GM19463 (cell line): ENCODE results near the gene PI16.
"Not testable (repeated sequence)": the region's sequence is repeated elsewhere in the genome, so short reads cannot be mapped to it uniquely, and the experiment has no call there.

Experiments
- ATAC-seq: cut with Tn5 transposase; IDR thresholded peaks from one replicate; pipeline ENCODE4 v1.9.1; 2021; ENCODE audit warnings: mild to moderate bottlenecking, moderate library complexity; ENCODE audit not compliant: unreplicated experiment

PI16 gene

DNA sequence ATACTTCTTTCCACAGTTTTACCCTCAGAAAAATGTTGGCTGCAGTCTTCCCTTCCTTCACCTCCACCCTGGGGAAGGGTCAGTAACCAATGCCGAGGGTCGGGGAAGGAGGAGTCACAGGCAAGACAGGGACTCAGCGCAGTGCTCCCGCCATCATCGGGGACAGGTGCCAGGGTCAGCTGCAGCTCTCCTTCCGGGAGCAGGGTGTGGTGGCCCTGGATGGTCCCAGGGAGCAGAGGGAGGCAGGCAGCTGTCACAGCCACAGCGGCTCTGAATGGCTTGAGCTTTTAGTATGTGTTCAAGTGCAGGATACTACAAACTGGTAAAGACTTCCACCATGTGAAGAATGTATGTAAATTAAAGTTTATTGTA, 26.0 kb upstream of the PI16 start:
- no peak for ATAC-seq

DNA sequence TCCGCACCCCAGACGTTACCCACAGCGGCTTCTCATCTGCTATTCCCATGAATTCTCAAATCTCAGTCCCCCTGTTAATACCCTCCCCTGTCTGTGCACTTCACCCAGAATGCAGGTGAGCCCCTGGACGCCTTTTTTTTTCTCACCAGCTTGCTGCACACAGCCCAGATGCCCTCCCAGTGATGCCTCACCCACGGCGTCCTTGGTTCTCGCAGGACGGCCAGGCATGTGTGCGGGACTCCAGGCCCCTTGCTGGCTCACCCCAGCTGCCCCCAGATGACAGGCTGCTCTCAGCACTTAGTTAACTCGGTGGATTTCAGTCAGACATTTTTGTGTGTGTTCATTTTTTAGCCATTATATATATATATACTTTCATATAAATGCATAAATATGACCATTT, 25.4 kb upstream of the PI16 start:
- ATAC-seq: no peak

DNA sequence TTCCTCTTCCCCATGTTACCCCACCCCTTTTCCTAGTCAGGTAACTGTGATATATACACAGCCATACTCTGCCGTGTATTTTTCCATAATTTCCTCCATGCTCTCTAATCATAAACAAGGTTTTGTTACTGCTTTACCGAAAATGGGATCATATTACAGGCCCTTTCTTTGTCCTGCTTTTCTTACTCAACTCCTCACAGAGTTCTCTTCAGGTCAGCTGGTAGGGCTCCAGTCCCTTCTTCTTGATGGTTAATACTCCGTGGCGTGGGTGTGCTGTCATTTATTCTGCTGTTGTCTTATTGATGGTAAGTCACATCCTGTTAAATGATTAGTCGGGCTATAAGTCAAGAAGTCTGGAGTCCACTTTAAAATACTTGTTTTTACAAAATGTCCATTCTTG, 24.9 kb upstream of the PI16 start:
- ATAC-seq: no peak

DNA sequence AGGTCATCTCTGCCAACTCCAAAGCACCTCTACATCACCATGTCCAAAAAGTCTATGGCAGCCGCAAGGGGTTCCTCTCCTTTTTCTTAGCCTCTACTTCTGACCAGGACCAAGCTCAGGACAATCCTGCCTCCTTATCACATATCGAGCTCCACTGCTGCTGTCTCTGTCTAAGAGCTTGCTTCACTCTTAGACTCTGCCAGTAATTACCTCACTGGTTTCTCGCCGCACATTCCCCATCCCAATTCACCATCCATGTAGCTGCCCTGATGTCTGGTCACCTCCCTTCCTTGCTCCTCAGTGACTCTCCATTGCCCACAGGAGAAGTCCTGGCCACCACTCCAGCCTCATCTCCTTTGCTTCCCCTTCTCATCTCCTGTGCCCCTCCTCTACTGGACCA, 24.1 kb upstream of the PI16 start:
- ATAC-seq: no peak

DNA sequence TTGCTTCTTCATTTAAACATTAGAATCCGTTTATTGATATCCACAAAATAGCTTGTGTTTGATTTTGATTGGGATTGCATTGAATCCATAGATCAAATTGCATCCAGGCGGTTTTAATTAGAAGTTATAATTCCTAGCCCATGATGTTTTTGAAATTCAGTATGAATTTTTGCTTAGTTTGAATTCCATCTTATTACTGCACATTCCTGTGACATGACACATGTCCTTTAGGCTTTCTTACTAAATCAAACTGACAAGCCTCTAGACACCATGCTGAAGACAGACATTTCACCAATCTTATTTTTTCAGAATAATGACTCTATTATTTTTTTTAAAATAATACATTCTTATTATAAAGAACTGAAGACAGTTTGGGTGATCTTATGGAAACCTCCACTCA, 21.4 kb upstream of the PI16 start:
- ATAC-seq: no peak

DNA sequence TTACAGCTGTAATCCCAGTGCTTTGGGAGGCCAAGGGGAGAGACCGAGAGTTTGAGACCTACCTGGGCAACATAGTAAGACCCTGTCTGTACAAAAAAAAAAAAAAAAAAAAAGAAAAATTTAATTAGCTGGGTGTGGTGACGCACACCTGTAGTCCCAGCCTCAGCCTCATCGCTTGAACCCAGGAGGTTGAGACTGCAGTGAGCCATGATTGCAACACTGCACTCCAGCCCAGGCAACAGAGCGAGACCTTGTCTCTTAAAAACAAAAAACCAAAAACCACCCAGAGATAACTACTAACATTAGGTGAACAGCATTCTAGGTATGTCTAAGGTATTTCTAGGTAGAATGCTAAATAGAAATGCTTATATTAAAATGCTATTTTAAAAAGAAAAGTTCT, 21.0 kb upstream of the PI16 start:
- ATAC-seq: no peak

DNA sequence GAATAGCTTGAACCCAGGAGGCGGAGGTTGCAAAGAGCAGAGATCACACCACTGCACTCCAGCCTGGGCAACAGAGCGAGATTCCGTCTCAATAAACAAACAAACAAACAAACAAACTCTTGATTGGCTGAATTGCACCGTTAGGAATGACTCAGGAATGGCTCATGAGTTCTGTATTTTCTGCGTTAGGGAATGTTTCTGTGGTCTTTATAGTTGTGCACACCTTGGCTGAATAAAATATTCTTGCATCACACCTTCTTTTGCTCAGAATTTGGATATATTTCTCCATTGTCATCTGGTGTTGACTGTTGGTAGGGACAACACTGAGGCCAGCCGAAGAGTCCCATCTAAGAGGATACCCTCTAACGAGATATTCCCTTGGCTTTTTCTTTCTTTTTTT, 19.6 kb upstream of the PI16 start:
- ATAC-seq: no peak

DNA sequence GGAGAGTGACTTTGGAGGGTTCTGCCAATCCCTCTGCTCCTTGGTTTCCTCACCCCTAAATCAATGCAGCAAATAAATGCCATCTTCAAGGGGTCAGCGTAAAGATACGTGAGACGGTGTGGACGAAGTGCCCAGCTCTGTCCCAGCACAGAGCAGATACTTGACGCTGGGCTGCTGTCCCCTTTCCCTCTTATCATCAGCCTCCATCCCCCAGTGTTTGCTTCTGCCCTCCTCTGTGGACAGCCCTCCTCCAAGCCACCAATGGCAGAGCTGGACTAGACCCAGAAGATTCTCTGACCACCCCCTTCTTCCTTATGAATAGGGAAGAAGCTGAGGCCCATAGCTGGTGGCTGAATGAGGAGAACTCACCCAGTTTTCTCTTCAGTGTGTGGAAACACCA, 17.7 kb upstream of the PI16 start:
- no peak for ATAC-seq

DNA sequence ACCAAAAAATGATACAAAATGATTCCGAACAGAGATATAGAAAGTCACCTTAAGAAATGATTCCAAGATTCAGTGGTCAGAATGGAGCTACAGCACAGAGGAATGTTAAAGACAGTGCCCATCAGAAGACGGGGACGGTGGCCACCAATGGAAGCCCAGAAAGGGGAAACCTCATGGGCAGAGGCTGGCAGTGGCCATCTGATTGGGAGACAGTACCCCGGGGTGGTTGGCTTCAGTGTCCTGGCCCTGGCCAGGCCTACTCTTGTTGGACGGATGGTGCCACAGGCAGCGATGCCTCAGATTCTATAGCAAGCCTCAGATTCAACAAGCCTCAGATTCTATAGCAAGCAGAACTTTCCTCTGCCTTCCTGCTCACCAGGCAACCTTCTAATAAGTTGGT, 16.6 kb upstream of the PI16 start:
- no peak for ATAC-seq

DNA sequence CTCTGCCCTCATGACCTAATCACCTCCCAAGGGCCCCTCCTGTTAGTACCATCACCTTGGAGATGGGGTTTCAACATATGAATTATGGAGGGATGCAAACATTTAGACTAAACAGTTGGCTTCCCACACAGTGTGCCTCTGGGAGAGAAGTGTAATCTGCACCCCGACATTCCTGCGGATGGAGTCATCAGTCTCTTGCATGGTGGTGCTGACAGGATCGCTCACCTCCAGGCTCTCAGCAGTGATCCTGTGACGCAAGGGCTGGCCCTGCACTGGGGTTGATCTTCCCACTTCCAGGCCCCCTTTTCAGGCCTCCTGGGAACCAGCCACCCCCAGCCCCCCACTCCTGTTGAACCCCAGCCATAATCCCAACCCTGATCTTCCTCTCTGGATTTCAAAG, 16.0 kb upstream of the PI16 start:
- no peak for ATAC-seq

DNA sequence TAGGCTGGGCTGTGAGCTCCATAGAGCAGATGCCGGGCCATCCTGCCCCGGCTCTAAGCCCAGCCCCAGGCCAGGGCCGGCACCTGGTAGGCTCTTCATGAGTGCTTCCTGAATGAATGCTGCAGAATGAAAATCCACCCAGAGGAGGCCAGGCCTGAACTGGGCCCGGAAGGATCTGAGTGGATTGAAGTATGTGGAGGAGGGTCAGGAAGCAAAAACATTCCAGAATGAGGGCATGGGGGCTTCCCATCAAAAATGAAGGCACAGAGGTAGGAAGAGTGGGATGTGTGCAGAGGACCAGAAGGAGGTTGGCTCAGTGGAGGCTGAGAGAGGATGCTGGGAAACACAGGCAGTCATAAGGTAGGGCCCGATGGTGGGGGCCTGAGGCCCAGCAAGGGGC, 15.5 kb upstream of the PI16 start:
- not testable (repeated sequence) for ATAC-seq

DNA sequence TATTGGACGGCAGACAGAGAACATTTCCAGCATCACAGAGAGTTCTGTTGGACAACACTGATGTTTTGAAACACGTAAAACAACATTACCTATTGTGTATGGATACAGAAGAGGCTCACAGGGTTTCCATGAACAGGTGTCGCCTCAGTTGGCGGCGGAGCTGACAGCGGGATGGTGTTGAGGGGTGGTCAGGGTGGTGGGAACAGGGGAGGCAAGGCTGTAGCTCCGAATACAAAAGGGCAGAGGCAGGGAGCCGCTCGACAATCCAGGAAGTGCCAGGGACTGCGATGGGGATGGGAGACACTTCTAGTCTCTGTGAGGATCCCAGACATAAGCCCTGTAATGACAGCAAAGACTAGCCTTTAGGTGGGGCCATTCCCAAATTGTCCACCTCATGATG, 14.5 kb upstream of the PI16 start:
- ATAC-seq: no peak

DNA sequence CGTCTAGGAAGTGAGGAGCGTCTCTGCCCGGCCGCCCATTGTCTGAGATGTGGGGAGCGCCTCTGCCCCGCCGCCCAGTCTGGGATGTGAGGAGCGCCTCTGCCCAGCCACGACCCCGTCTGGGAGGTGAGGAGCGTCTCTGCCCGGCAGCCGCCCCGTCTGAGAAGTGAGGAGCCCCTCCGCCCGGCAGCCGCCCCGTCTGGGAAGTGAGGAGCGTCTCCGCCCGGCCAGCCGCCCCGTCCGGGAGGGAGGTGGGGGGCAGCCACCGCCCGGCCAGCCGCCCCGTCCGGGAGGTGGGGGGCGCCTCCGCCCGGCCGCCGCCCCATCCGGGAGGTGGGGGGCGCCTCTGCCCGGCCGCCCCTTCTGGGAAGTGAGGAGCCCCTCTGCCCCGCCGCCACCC, 13.0 kb upstream of the PI16 start:
- not testable (repeated sequence) for ATAC-seq

DNA sequence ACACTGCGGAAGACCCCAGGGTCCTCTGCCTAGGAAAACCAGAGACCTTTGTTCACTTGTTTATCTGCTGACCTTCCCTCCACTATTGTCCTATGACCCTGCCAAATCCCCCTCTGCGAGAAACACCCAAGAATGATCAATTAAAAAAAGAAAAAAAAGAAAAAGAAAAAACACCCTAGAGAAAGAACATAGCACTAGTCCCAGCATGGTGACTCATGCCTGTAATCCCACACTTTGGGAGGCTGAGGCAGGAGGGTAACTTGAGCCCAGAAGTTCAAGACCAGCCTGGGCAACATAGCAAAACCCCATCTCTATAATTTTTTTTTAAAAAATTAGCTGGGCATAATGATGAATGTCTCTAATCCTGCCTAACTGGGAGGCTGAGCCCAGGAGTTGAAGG, 12.2 kb upstream of the PI16 start:
- ATAC-seq: not testable (repeated sequence)

DNA sequence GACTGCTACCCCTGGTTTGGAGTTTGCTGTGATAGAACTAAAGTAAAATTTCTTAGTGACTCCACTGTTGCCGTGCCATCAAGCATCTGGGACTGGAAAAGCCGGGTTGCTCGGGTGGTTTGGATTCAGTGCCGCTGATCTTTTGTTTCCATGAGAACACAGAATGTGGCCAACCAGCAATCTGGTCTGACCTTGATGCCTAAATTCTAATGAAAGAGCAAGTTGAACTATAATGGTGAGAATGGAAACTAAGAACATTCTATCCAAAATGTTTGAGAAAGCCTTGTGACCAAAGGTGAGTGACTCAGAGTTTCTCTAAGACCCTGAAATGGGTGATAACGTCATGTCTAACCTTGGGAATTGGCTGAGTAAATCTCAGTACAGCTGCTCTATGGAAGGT, 9.9 kb upstream of the PI16 start:
- ATAC-seq: no peak

DNA sequence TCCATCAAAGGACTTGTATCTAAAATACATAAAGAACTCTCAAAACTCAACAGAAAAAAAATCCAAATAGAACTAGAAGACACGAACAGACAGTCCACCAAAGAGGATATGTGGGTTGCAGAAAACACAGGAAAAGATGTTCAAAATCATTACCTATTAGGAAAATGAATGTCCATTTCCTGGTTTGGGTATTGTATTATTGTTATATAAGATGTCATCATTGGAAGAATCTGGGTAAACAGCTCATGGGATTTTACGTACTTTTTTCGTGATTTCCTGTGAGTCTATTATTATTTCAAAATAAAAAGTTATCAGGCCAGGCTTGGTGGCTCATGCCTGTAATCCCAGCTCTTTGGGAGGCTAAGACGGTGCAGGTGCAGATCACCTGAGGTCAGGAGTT, 9.2 kb upstream of the PI16 start:
- no peak for ATAC-seq

DNA sequence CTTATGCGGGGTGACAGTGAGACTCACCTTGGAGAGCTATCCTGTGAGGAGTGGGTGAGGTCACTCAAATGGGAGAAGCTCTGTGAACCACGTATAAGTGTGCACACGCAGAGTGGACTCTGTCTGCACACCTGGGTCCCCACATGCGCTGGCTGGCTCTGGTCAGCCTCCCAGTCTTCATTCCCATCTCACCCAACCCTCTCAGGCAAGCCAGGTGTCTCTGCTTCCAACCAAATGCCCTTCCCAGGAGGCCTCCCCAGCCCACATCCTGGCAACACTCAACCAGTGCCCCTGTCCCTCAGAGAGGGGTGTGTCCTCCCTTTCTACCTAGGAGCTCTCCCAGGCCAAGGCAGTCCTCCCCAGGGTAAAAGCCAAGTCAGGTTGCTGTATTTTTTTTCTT, 8.0 kb upstream of the PI16 start:
- no peak for ATAC-seq

DNA sequence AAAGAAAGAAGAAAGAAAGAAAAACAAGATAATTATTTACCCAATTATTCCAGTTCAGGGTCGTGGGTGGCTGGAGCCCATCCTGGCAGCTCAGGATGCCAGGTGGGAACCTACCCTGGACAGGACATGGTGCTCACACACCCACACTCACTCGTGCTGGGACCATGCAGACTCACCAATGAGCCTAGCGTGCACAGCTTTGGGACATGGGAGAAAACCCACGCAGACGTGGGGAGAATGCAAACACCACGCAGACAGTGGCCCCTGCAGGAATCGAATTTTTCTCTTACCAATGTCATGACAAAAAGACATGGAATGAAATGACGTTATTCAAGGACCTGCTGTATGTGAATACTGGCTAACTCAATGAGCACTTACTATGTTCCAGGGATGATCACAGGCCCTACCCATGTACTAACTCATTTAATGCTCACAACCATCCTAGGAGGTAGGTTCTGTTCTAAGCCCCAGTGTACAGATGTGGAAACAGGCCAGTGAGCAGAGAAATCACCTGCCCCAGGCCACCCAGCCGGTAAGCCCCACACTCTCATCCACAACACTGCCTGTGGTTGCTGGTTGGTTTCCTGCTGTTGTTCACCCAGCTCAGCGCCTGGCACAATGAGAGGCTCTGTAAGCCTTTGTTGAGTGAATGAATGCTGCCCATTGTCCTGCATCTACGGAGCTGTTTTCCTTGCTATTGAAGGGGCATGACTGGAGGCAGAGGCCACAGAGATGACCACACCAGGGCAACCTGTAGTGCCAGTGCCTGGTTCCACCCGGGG, 6.8 kb upstream of the PI16 start:
- no peak for ATAC-seq

DNA sequence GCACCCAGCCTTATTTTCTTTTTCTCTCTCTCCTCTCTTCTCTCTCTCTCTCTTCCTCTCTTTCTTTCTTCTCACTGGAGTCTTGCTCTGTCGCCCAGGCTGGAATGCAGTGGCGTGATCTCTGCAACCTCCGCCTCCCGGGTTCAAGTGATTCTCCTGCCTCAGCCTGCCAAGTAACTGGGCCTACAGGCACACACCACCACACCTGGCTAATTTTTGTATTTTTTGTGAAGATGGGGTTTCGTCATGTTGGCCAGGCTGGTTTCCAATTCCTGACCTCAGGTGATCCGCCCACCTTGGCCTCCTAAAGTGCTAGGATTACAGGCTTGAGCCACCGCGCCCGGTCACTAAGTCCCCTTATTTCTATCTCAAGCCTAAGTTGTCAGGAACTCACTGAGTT, 5.5 kb upstream of the PI16 start:
- ATAC-seq: not testable (repeated sequence)

DNA sequence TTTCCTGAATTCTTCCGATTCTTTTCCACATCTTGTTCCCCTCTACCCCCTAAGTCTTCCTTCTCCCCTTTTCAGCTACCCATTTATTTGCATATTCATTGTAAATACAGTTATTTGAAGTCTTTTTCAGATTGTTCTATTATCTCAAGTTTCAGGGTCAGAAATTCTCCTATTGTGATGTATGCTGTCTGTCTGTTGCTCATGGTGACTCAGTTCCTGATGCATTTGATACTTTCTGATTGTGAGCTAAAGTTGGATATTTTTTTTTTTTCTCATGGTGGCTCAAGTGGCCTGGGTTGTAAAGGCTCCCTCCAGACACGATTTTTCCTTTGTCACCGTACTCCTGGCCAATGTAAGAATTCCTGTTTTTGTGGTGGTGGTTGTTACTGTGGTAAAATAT, 4.9 kb upstream of the PI16 start:
- no peak for ATAC-seq

DNA sequence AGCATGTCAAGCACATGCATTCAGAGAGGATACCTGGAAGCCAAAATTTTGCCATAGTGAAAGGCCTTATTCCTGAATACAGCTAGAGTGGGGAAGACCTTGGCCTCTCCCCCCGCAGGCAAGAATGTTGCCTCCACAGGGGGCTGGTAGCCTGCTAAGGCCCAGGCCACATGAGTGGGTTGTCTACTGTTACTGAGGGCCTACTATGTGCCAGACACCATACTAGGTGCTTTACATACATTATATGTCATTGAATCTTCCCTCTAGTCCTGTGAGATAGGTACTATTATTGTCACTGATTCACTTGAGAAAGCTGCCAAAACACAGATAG, 642 bp upstream of the PI16 start:
- ATAC-seq: no peak

DNA sequence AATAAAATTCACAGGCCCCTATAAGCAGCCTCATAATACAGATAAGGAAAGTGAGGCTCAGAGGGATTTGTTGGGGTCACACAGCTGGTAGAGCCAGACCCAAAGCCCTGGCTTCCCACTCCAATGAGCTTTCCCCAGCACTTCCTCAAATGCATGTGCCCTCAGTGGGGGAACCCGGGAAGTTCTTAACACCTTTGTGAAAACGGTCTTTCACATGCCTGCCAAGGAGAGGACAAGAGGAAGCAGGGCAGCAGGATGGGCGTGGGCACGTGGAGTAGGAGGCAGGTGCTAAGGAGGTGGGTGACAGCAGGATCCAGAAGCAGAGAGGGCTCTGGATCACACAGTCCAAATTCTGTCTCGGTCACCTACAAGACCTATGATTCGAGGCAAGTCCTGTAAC, 598 bp downstream of the PI16 start:
- ATAC-seq: no peak

DNA sequence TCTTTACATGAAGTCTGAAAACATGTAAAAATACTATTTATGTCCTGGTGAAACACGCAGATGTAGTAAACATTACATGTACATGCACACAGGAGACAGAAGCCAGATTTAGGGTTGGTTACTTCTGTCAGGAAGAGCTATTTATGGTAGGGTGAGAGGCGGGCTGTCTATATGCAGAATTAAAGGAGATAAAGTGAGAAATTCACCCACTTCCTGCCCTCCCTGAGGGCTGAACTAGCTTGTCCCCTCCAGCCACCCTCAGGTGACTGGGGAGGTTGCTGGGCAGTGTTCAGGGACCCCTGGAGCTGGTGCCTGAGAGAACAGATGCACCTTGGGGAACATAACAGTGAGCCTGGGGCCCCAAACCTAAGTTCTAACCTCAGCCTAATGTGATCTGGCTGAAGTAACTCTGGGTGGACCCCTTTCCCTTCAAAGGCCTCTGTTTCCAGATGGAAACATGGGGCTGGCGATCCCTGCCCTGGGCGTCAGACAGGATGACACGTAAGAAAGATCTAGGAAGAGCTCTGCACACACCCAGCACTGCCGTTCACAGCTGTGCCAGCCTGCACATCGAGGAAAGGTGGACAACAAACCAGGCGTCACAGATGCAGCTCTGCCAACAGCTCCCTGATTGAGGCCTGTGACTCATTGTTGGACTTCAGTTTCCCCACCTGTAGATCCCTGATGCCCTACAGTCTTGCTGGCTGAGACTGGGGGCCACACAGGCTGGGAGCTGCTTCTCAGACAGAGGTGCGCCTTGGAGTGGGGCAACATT, 1.3 kb downstream of the PI16 start:
- no peak for ATAC-seq
